ENCODE data around the gene NCR2. TPM values are rescaled to one million over a fixed set of nuclear protein-coding genes. Genes with fewer than 3 reads are reported as not detected.

Gene NCR2
- total and polyA plus RNA-seq, 2 experiments from 2014 or later = not detected

DNA sequence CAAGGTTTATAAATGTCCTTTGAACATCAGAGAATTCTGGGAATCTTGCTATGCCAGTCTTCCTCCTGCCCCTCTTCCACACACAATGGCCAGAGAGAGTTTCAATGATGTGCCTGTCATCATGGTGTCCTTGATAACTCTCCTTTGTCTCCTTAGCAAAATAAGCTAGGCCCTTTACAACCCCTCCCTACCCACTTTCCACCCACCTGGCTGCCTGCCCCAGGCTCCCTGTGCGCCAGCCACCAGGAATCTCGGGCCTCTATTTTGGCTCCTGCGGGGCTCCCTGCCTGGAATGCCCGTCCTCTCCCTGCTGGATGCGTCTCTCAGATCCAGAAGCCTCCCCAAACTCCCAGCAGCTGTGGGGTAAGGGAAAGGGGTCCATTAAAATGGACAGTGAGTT is 60.9 kb downstream of the NCR2 start:
- no peaks in the 10 kb centered on the region for H3K9me3 ChIP-seq (ENCODE audit: low read depth)
- H3K36me3 ChIP-seq (replicated peaks; ENCODE audit: insufficient read depth, low read depth) = no peaks in the 10 kb centered on the region
- DNase-seq (ENCODE audit: low spot score) = no peak
- H3K4me3 ChIP-seq = no peak overlapping the region
- no peaks in the 10 kb centered on the region for H3K79me2 ChIP-seq
- H3K27me3 ChIP-seq = peaks cover 4% of the 10 kb centered on the region
- no peak overlapping the region for H3K27ac ChIP-seq
- no peaks in the 10 kb centered on the region for H4K20me1 ChIP-seq (ENCODE audit: insufficient read depth, poor library complexity, severe bottlenecking)
- no peaks in the 10 kb centered on the region for H3K4me1 ChIP-seq (ENCODE audit: insufficient read depth)
- TF ChIP-seq EZH2phosphoT487 (IDR thresholded peaks at IDR 0.05; ENCODE audit: low read depth, severe bottlenecking, unreplicated experiment) (no peak), EZH2 (IDR thresholded peaks at IDR 0.05; ENCODE audit: borderline replicate concordance) (no peak)
- TF ChIP-seq, protein P1, sequence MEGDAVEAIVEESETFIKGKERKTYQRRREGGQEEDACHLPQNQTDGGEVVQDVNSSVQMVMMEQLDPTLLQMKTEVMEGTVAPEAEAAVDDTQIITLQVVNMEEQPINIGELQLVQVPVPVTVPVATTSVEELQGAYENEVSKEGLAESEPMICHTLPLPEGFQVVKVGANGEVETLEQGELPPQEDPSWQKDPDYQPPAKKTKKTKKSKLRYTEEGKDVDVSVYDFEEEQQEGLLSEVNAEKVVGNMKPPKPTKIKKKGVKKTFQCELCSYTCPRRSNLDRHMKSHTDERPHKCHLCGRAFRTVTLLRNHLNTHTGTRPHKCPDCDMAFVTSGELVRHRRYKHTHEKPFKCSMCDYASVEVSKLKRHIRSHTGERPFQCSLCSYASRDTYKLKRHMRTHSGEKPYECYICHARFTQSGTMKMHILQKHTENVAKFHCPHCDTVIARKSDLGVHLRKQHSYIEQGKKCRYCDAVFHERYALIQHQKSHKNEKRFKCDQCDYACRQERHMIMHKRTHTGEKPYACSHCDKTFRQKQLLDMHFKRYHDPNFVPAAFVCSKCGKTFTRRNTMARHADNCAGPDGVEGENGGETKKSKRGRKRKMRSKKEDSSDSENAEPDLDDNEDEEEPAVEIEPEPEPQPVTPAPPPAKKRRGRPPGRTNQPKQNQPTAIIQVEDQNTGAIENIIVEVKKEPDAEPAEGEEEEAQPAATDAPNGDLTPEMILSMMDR (IDR thresholded peaks at IDR 0.05; ENCODE audit: poor library complexity) = no peak
- H3K4me2 ChIP-seq = no peak overlapping the region
- WGBS (ENCODE audit: low lambda C conversion rate, missing lambda C conversion rate) = 76% methylated on average over 5 of the region's 5 CpGs
- no peaks in the 10 kb centered on the region for H3K9me2 ChIP-seq (replicated peaks; ENCODE audit: insufficient read depth)
- H2AFZ ChIP-seq = no peak overlapping the region

- Histone ChIP-seq H3K9me3 (ENCODE audit: low read depth) (no peaks in the 10 kb centered on the region), H3K36me3 (replicated peaks; ENCODE audit: insufficient read depth, low read depth) (no peaks in the 10 kb centered on the region), H3K79me2 (no peaks in the 10 kb centered on the region), H4K20me1 (ENCODE audit: insufficient read depth, poor library complexity, severe bottlenecking) (no peaks in the 10 kb centered on the region), H3K4me2 (no peak overlapping the region), H2AFZ (no peak overlapping the region), H3K27ac (no peak overlapping the region), H3K4me3 (no peak overlapping the region), H3K9me2 (replicated peaks; ENCODE audit: insufficient read depth) (no peaks in the 10 kb centered on the region), H3K27me3 (peaks cover 14% of the 10 kb centered on the region), H3K4me1 (ENCODE audit: insufficient read depth) (peaks cover 2% of the 10 kb centered on the region)
- 68% methylated on average over 4 of the region's 5 CpGs for WGBS (ENCODE audit: low lambda C conversion rate, missing lambda C conversion rate)
- DNase-seq (ENCODE audit: low spot score) = no peak
- TF ChIP-seq EZH2phosphoT487 (IDR thresholded peaks at IDR 0.05; ENCODE audit: low read depth, severe bottlenecking, unreplicated experiment) (no peak), EZH2 (IDR thresholded peaks at IDR 0.05; ENCODE audit: borderline replicate concordance) (no peak)
- TF ChIP-seq, protein P1 (IDR thresholded peaks at IDR 0.05; ENCODE audit: poor library complexity) = no peak
Measured at GRCh38 chr6:41399424-41399823, 64.0 kb downstream of the NCR2 start.

Small RNA genes within 50 kb of the gene (small RNA-seq; reads per million reads assigned to genes)
- not detected for gene RNU6-643P

Other genes with a start within 250 kb of the NCR2 start
- not detected in 2 replicates for gene TREML1, start 181.3 kb upstream of the NCR2 start, total RNA-seq
- gene TREML1, start 181.3 kb upstream of the NCR2 start, polyA plus RNA-seq = not detected in 2 replicates
- gene TREM2, start 172.5 kb upstream of the NCR2 start, total RNA-seq = 2.5 and 2.8 TPM in 2 replicates
- gene TREM2, start 172.5 kb upstream of the NCR2 start, polyA plus RNA-seq = 2.2 and 4.4 TPM in 2 replicates
- gene TREML2, start 134.5 kb upstream of the NCR2 start, total RNA-seq = 0.24 and 0.40 TPM in 2 replicates
- gene TREML2, start 134.5 kb upstream of the NCR2 start, polyA plus RNA-seq = not detected in 2 replicates
- gene TREML4, start 107.3 kb upstream of the NCR2 start, total RNA-seq = not detected in 2 replicates
- gene TREML4, start 107.3 kb upstream of the NCR2 start, polyA plus RNA-seq = not detected in 2 replicates
- gene TREM1, start 48.9 kb upstream of the NCR2 start, total RNA-seq = 0.63 and 0.84 TPM in 2 replicates
- 2.3 and 2.8 TPM in 2 replicates for gene TREM1, start 48.9 kb upstream of the NCR2 start, polyA plus RNA-seq
- gene FOXP4, start 210.8 kb downstream of the NCR2 start, total RNA-seq = 18.0 and 24.3 TPM in 2 replicates
- 79.9 and 87.8 TPM in 2 replicates for gene FOXP4, start 210.8 kb downstream of the NCR2 start, polyA plus RNA-seq

Measured in hepatocyte (in vitro differentiated cells).